ENCODE data around the gene MAGEA9.

DNA sequence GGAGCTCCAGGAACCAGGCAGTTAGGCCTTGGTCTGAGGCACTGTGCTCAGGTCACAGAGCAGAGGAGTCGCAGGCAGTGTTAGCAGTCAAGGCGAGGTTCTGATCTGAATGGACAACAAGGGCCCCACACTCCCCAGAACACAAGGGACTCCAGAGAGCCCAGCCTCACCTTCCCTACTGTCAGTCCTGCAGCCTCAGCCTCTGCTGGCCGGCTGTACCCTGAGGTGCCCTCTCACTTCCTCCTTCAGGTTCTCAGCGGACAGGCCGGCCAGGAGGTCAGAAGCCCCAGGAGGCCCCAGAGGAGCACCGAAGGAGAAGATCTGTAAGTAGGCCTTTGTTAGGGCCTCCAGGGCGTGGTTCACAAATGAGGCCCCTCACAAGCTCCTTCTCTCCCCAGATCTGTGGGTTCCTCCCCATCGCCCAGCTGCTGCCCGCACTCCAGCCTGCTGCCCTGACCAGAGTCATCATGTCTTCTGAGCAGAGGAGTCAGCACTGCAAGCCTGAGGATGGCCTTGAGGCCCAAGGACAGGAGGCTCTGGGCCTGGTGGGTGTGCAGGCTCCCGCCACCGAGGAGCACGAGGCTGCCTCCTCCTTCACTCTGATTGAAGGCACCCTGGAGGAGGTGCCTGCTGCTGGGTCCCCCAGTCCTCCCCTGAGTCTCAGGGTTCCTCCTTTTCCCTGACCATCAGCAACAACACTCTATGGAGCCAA, 26.2 kb downstream of the MAGEA9 start:
- TF ChIP-seq, protein P1, sequence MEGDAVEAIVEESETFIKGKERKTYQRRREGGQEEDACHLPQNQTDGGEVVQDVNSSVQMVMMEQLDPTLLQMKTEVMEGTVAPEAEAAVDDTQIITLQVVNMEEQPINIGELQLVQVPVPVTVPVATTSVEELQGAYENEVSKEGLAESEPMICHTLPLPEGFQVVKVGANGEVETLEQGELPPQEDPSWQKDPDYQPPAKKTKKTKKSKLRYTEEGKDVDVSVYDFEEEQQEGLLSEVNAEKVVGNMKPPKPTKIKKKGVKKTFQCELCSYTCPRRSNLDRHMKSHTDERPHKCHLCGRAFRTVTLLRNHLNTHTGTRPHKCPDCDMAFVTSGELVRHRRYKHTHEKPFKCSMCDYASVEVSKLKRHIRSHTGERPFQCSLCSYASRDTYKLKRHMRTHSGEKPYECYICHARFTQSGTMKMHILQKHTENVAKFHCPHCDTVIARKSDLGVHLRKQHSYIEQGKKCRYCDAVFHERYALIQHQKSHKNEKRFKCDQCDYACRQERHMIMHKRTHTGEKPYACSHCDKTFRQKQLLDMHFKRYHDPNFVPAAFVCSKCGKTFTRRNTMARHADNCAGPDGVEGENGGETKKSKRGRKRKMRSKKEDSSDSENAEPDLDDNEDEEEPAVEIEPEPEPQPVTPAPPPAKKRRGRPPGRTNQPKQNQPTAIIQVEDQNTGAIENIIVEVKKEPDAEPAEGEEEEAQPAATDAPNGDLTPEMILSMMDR (IDR thresholded peaks at IDR 0.05; ENCODE audit: borderline replicate concordance, extremely low read depth, low read length, poor library complexity, severe bottlenecking) = no peak
- no peak for TF ChIP-seq EZH2 (IDR thresholded peaks at IDR 0.05; ENCODE audit: borderline replicate concordance, low read depth, low read length, severe bottlenecking)

Measured in DND-41 (cell line).